HG03280 (cell line): Measurements from ENCODE around the gene SENP2.
"Not testable (repeated sequence)": the region's sequence is repeated elsewhere in the genome, so short reads cannot be mapped to it uniquely, and the experiment has no call there.

Source experiments
- ATAC-seq: cut with Tn5 transposase; IDR thresholded peaks from one replicate; pipeline ENCODE4 v1.9.1; 2021; ENCODE audit warnings: mild to moderate bottlenecking, moderate library complexity; ENCODE audit not compliant: unreplicated experiment

Gene SENP2

GRCh38 chr3:185585518-185585858 lies 607 bp upstream of the SENP2 start:
- no peak for ATAC-seq

DNA sequence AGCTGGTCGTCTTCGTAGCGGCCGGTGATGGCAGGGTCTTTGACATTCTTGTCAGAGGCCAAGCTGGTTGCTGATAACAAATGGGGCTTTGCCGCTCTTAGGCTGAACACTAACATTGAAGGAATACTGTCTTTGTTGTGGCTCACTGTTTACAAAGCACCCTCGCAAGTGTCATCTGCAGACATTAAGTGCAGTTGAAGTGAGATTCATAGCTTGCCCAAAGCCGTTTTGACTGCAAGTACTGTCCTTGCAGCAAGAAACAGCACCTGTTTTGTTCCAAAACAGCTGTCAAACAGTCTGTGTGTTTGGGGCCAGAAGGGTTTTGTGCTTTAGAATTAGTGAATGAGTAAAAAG lies 568 bp downstream of the SENP2 start:
- ATAC-seq: no peak

- no peak for ATAC-seq
These were observed 8.0 kb downstream of the SENP2 start for GRCh38 chr3:185594073-185594472.

DNA sequence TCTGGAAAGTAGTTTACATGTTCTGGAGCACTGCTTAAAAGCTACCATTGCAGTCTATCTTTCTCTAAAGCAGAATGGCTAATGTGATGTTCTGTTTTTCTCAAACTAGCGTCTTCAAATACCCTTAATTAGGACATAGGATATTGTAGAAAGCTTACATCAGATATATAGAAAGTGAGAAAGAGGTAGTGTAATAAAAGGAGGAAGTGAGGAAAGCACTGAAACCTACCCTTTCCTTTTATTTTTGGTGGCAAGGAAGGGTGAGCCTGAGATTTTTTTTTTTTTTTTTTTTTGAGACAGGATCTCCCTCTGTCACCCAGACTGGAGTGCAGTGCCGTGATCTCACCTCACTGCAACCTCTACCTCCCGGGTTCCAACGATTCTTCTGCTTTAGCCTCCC lies 9.4 kb downstream of the SENP2 start:
- ATAC-seq: no peak

DNA sequence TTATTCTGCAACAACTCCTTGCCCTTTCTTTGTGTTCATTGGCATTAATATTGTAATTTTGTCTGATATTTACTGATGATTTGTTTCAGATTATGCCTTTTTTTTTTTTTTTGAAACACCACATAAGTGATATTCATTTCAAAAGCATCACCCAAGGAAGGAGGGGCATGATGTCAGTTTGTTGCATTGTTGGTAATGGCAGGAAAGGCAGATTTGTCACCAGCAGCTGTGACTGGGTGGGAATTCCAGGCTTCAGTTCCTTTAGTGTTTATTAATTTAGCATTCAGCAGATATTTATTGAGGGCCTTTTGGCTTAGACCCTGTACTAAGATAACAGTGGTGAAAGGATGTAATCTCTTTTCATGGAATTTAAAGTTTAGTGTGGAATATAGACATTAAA lies 19.5 kb downstream of the SENP2 start:
- ATAC-seq: no peak

GRCh38 chr3:185606196-185606595 lies 20.1 kb downstream of the SENP2 start:
- no peak for ATAC-seq

GRCh38 chr3:185613016-185613415 lies 26.9 kb downstream of the SENP2 start:
- ATAC-seq: no peak

DNA sequence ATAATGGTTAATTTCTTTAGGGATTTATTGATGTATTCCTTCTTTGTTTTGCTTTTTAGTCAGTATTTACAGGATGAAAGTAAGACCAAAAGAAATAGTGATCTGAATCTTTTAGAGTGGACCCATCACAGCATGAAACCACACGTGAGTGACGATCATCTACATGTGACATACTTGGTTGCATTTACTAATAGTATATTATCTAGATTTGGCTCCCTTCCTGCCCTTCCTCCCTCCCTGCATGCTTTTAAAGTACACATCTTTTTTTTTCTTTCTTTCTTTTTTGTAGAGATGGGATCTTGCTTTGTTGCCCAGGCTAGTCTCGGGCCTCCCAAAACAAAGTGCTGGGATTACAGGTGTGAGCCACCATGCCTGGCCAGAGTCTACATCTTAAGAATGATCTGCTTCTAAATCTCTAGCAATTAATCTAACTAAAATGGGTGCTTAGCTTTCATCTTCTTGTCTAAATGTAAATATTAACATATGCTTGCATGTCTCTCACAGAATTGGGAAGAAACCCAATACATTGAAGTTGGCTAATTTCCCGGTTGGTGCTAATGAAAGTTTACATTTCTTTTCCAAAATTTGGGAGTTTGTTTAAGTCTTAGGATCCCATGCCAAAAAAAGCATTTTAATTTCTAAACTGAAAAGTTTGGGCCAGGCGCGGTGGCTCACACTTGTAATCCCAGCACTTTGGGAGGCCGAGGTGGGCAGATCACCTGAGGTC lies 38.0 kb downstream of the SENP2 start:
- no peak for ATAC-seq

DNA sequence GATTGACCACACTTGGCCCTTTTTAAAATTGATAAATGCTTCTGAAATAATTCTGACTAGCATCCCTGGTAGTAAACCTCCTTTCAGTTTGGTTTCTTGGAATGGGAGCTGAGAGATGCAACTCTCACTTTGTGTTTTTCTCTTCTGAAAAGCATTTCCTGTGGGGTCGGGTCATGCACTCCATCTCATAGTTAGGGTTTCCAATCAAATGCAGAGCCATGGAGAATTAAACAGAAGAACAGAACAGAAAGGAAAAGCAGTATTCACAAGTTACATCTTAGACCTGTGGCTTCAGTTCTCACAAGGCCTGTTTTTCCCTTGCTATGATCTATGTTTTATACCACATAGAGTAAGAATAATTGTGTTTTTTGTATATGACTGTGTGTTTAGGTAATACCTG lies 39.7 kb downstream of the SENP2 start:
- ATAC-seq: no peak

- ATAC-seq: no peak
These were observed 43.6 kb downstream of the SENP2 start for GRCh38 chr3:185629554-185630181.

DNA sequence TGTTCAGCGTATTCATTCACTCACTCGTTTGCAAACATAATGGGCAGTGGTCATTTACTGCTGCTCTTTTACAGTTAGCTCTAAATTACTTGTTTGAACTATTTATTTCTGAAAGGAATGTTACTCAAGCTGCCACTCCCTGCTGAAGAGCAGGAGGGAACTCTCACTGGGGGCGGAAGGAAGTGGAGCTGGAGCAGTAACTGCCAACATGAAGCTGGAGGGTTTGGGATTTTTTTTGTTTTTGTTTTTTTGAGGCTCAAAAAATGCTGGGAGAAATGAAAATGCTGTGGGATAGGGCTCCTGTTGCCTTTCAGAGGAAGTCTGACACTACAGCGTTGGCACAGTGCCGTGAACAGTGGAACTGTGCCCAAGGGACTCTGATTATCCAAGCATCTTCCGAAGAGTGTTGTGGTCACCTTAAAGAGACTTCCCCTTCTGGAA lies 44.1 kb downstream of the SENP2 start:
- no peak for ATAC-seq

DNA sequence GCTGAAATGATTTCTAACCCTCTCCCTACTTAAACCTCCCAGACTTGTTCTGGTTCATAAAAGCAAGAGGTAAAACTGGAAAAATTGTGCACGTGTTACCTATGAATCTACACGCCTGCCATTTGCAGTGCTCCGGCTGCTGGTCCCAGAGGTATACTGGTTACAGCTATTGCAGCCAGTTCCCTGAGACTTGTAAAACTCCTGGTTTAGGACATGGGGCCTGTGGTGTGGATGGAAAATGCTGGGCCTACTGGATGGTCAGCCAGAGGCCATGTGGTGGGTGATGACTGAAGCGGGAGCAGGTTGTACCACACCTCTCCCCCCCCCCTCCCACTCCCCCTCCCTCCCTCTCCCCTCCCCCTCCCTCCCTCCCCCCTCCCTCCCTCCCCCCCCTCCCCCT lies 45.0 kb downstream of the SENP2 start:
- no peak for ATAC-seq

- no peak for ATAC-seq
These were observed 45.6 kb downstream of the SENP2 start for GRCh38 chr3:185631508-185632206.

DNA sequence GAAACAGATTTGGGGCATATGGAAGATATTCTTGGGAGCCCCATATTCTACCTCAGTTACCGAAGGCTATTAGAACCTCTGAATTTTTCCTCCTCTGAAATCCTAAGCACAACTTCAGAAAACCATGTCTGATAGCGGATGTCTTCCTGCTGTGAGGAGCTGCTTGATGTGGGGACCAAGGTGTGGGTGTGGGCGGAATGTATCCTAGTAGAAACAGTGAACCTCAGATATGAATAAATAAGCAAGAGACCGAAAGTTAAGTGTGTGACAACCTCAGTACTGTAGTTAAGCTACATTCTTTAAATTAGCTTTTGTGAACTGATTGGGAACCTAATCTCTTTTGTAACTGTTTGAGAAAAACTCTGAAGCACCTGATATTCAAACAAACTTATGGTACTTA lies 46.9 kb downstream of the SENP2 start:
- no peak for ATAC-seq

- no peak for ATAC-seq
These were observed 51.3 kb downstream of the SENP2 start for GRCh38 chr3:185637388-185637787.

DNA sequence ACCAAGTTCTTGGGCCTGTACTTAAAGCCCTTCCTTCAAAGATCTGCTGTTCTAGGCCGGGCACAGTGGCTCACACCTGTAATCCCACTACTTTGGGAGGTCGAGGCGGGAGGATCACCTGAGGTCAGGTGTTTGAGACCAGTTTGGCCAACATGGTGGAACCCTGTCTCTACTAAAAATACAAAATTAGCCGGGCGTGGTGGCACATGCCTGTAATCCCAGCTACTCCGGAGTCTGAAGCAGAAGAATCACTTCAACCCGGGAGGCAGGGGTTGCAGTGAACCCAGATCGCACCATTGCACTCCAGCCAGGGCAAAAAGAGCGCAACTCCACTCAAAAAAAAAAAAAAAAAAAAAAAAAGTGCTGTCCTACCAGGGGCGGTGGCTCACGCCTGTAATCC lies 52.6 kb downstream of the SENP2 start:
- ATAC-seq: not testable (repeated sequence)

DNA sequence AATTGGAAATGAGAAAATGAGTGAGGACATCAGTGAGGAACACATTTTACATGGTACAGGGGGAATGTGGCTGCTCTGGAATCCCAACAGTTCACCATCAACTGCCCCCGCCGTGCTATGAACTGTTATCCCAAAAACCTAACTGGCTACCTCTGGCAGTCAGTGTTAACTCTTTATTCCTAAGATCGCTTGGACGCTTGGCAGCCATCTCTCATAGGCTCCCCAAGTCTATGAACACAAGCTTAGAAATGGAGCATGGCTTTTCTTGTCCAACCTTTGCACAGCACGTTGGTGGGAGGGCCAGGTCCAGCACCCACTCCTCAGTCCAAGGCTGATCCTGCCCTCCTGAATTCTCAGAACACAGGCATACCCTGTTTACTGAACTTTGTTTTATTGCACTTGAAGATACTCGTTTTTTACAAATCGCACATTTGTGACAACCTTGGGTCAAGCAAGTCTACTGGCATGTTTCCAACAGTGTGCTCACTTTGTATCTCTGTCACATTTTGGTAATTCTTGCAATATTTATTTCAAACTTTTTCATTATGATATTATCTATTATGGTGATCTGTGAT lies 53.6 kb downstream of the SENP2 start:
- ATAC-seq: no peak

DNA sequence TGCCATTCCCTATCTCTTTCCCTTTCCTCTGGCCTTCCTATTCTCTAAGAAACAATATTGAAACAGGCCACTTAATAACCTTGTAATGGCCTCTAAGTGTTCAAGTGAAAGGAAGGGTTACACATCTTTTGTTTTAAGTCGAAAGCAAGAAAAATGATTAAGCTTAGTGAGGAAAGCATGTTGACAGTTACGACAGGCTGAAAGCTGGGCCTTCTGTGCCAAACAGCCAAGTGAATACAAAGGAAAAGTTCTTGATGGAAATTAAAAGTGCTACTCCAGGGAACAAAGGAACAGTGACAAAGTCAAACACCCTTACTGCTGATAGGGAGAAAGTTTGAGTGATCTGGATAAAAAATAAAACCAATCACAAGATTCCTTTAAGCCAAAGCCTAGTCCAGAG lies 54.2 kb downstream of the SENP2 start:
- ATAC-seq: no peak

GRCh38 chr3:185645191-185645590 lies 59.1 kb downstream of the SENP2 start:
- not testable (repeated sequence) for ATAC-seq

GRCh38 chr3:185645596-185646381 lies 59.7 kb downstream of the SENP2 start:
- no peak for ATAC-seq
